ENCODE results near the gene DENND4C. TPM values are rescaled to one million over a fixed set of nuclear protein-coding genes. Genes with fewer than 3 reads are reported as not detected.

The DENND4C gene
- total RNA-seq, 3 donors from 2014 or later, result 54.7 to 93.0 (median 72.3) TPM

- TF ChIP-seq, protein P1, sequence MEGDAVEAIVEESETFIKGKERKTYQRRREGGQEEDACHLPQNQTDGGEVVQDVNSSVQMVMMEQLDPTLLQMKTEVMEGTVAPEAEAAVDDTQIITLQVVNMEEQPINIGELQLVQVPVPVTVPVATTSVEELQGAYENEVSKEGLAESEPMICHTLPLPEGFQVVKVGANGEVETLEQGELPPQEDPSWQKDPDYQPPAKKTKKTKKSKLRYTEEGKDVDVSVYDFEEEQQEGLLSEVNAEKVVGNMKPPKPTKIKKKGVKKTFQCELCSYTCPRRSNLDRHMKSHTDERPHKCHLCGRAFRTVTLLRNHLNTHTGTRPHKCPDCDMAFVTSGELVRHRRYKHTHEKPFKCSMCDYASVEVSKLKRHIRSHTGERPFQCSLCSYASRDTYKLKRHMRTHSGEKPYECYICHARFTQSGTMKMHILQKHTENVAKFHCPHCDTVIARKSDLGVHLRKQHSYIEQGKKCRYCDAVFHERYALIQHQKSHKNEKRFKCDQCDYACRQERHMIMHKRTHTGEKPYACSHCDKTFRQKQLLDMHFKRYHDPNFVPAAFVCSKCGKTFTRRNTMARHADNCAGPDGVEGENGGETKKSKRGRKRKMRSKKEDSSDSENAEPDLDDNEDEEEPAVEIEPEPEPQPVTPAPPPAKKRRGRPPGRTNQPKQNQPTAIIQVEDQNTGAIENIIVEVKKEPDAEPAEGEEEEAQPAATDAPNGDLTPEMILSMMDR (IDR thresholded peaks at IDR 0.05), result no peak
- Histone ChIP-seq H3K9me3 (no peaks in the 10 kb centered on the region), H3K4me1 (ENCODE audit: low read depth) (peaks cover 5% of the 10 kb centered on the region), H3K4me3 (no peak overlapping the region), H3K36me3 (ENCODE audit: low read depth) (peaks cover 1% of the 10 kb centered on the region)
- ATAC-seq (no peak), DNase-seq (no peak)
- intact Hi-C loops (cut with DNase I, micrococcal nuclease), result no loop called here
These were observed 142.1 kb downstream of the DENND4C start for GRCh38 chr9:19372567-19372966.

- TF ChIP-seq, protein P1 (IDR thresholded peaks at IDR 0.05), result no peak
- intact Hi-C loops (cut with DNase I, micrococcal nuclease), result no loop called here
These were observed 143.0 kb downstream of the DENND4C start for GRCh38 chr9:19373527-19373926.

DNA sequence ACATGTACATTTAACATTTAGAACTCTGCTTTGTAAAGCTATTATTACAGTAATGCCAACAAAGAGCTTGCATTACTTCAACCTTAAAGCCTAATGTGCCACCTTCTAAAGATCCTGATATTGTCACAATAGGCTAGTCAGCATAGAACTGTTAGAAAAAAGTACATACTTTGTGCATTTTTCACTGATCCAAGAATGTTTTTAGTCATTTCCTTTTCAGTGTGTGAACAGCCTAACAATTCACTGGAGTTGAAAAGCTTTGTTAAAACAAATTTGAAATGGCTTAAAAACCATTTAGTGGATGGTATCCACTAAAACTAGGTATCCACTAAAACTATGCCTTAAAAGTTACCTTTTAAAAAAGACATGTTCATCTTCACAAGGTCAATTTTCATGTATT is 145.0 kb downstream of the DENND4C start:
- intact Hi-C loops (cut with DNase I, micrococcal nuclease), result no loop called here
- H3K9me3 ChIP-seq, result no peaks in the 10 kb centered on the region
- peaks cover 19% of the 10 kb centered on the region for H3K4me1 ChIP-seq (ENCODE audit: low read depth)
- ATAC-seq (no peak), DNase-seq (no peak)
- TF ChIP-seq, protein P1 (IDR thresholded peaks at IDR 0.05), result no peak
- H3K4me3 ChIP-seq, result no peak overlapping the region
- peaks cover 5% of the 10 kb centered on the region for H3K36me3 ChIP-seq (ENCODE audit: low read depth)

More at GRCh38 chr9:19373527-19373926, 143.0 kb downstream of the DENND4C start:
- no peaks in the 10 kb centered on the region for H3K9me3 ChIP-seq
- H3K36me3 ChIP-seq (ENCODE audit: low read depth), result peaks cover 5% of the 10 kb centered on the region
- ATAC-seq, result no peak
- peaks cover 15% of the 10 kb centered on the region for H3K4me1 ChIP-seq (ENCODE audit: low read depth)
- DNase-seq, result no peak
- H3K4me3 ChIP-seq, result no peak overlapping the region

DNA sequence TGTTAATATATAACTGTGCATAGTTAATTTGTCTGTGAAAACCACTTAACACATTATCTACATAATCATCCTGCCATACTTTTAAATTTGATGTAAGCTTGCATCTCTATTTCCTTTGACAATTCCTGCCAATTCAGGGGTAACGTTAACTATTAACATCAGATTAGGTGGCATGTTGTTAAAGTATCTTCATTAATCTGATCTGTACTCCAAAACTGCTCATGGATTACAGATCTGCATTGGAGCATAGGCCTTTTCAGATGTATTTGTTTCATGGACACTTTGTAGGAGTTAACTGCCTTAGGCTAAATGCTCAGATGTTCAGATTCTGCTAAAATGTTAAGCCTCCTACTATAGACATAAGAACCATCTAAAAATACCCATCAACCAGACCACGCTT is 146.4 kb downstream of the DENND4C start:
- Histone ChIP-seq H3K4me1 (ENCODE audit: low read depth) (peaks cover 19% of the 10 kb centered on the region), H3K9me3 (no peaks in the 10 kb centered on the region), H3K36me3 (ENCODE audit: low read depth) (peaks cover 5% of the 10 kb centered on the region), H3K4me3 (no peak overlapping the region)
- TF ChIP-seq, protein P1 (IDR thresholded peaks at IDR 0.05), result no peak
- ATAC-seq, result no peak
- no peak for DNase-seq
- intact Hi-C loops (cut with DNase I, micrococcal nuclease), result no loop called here

DNA sequence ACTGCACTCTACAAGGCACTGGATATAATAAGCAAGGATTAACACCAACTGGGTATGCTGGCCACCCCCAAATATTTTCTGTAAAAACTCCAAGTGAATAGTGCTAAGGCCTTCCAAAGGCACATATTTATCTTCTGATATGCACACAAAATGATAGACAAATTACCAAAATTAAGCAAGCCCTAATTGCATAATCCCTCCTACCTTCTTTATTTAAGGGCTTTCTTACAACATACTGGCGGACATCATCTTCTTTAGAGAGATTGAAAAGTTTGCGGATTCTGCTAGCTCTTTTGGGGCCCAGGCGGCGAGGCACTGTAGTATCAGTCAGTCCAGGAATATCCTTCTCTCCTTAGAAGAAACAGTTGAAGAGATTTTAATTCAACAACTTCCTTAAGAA is 147.7 kb downstream of the DENND4C start:
- ATAC-seq (no peak), DNase-seq (no peak)
- Histone ChIP-seq H3K4me3 (no peak overlapping the region), H3K4me1 (ENCODE audit: low read depth) (peaks cover 19% of the 10 kb centered on the region), H3K9me3 (no peaks in the 10 kb centered on the region), H3K36me3 (ENCODE audit: low read depth) (peaks cover 5% of the 10 kb centered on the region)
- TF ChIP-seq, protein P1 (IDR thresholded peaks at IDR 0.05), result no peak
- intact Hi-C loops (cut with DNase I, micrococcal nuclease), result no loop called here

DNA sequence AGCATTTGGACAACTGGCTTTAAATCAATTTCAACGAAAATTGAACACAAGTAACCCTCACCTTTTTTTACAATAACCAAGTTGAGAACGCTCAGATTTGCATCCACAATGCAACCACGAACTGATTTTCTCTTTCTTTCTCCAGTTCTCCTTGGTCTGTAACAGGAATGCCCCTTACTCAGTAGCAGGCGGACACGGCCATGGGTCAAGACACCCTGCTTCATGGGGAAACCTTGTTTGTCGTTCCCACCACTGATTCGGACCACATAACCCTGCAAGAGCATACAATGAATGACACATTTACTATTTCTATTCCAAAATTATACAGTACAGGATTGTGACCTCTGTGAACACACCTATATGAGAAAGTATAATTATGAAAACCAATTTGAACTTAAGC is 148.2 kb downstream of the DENND4C start:
- intact Hi-C loops (cut with DNase I, micrococcal nuclease), result no loop called here
- TF ChIP-seq, protein P1 (IDR thresholded peaks at IDR 0.05), result no peak
- DNase-seq (no peak), ATAC-seq (no peak)
- no peaks in the 10 kb centered on the region for H3K9me3 ChIP-seq
- H3K4me3 ChIP-seq, result no peak overlapping the region
- H3K4me1 ChIP-seq (ENCODE audit: low read depth), result peaks cover 19% of the 10 kb centered on the region
- H3K36me3 ChIP-seq (ENCODE audit: low read depth), result peaks cover 5% of the 10 kb centered on the region

Measured in mucosa of descending colon (tissue), 3 donors.